ENCODE measurements around the gene DDX51.

DNA sequence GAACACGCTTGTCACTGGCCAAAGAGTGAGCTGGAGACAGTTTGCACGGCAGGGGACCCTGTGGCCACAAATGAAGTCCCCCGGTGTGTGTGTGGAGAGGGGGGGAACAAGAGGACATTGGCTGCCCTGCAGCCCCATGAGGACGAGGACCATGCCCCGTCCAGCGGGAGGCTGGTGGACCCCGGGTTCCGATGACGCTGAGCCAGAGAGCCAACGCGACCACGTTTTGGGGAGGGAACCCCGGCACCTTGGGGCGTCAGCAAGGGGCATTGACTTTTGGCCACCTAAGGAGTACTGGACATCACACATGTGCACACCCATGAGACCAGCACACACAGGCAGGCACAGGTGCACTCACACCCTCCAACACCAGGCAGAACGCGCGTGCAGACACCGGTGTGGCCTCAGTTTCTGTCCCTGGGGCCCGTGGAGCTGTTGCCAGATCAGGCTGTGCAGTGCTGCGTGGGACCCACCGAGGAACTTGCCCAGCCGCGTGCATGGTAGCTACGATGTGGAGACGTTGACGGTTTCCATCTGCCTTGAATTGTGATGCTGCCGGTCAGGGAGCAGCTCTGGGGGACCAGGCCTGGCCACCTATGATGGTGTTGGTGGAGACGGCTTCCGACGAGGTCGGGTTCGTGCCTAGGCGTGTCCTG lies 26.6 kb upstream of the DDX51 start:
- TF ChIP-seq, protein P1, sequence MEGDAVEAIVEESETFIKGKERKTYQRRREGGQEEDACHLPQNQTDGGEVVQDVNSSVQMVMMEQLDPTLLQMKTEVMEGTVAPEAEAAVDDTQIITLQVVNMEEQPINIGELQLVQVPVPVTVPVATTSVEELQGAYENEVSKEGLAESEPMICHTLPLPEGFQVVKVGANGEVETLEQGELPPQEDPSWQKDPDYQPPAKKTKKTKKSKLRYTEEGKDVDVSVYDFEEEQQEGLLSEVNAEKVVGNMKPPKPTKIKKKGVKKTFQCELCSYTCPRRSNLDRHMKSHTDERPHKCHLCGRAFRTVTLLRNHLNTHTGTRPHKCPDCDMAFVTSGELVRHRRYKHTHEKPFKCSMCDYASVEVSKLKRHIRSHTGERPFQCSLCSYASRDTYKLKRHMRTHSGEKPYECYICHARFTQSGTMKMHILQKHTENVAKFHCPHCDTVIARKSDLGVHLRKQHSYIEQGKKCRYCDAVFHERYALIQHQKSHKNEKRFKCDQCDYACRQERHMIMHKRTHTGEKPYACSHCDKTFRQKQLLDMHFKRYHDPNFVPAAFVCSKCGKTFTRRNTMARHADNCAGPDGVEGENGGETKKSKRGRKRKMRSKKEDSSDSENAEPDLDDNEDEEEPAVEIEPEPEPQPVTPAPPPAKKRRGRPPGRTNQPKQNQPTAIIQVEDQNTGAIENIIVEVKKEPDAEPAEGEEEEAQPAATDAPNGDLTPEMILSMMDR (IDR thresholded peaks at IDR 0.05; ENCODE audit: insufficient read depth, low read depth, low read length): no peak
- TF ChIP-seq EZH2 (IDR thresholded peaks at IDR 0.05; ENCODE audit: insufficient read depth, low read length): no peak

All from astrocyte (in vitro differentiated cells and primary cell).